ENCODE results near the gene JAKMIP1.

Gene JAKMIP1

DNA sequence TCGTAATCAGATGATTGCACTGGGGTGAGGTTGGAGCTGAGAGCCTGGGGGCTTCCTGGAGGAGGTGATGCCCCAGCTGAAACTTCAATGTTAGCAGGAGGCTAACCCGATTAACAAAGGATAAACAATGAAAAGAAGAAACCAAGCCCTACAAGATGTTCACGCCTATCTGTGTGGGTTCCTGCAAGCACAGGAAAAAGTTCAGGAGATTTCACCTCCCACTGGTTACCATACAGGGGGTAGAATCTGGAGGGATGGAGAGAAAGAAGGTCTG is 27.5 kb downstream of the JAKMIP1 start:
- no peak overlapping the region for H3K4me3 ChIP-seq (ENCODE audit: low read length)
- no peak for DNase-seq
- H3K9me2 ChIP-seq (replicated peaks; ENCODE audit: insufficient read depth, low read length): no peaks in the 10 kb centered on the region
- H3K9me3 ChIP-seq (replicated peaks; ENCODE audit: insufficient read depth, low read length): no peaks in the 10 kb centered on the region
- peaks cover 22% of the 10 kb centered on the region for H3K4me1 ChIP-seq (ENCODE audit: low read length)
- H4K20me1 ChIP-seq (ENCODE audit: insufficient read depth, low read length): no peaks in the 10 kb centered on the region
- H3K27ac ChIP-seq (ENCODE audit: low read length): peak overlapping the region; percentile 34; the same call in 1 of the 2 replicates
- H2AFZ ChIP-seq (ENCODE audit: low read length): peak overlapping the region; percentile 10; the same call in 1 of the 2 replicates
- no peaks in the 10 kb centered on the region for H3K36me3 ChIP-seq (replicated peaks; ENCODE audit: insufficient read depth, low read length)
- H3K9ac ChIP-seq (ENCODE audit: low read length): no peak overlapping the region
- no peaks in the 10 kb centered on the region for H3K27me3 ChIP-seq (replicated peaks; ENCODE audit: insufficient read depth, low read length)
- H3K79me2 ChIP-seq (ENCODE audit: low read length): no peaks in the 10 kb centered on the region
- TF ChIP-seq EZH2phosphoT487 (IDR thresholded peaks at IDR 0.05; ENCODE audit: low read length): no peak
- no peak for TF ChIP-seq EZH2 (optimal IDR thresholded peaks at IDR 0.05; ENCODE audit: low read depth, low read length)
- TF ChIP-seq, protein P1, sequence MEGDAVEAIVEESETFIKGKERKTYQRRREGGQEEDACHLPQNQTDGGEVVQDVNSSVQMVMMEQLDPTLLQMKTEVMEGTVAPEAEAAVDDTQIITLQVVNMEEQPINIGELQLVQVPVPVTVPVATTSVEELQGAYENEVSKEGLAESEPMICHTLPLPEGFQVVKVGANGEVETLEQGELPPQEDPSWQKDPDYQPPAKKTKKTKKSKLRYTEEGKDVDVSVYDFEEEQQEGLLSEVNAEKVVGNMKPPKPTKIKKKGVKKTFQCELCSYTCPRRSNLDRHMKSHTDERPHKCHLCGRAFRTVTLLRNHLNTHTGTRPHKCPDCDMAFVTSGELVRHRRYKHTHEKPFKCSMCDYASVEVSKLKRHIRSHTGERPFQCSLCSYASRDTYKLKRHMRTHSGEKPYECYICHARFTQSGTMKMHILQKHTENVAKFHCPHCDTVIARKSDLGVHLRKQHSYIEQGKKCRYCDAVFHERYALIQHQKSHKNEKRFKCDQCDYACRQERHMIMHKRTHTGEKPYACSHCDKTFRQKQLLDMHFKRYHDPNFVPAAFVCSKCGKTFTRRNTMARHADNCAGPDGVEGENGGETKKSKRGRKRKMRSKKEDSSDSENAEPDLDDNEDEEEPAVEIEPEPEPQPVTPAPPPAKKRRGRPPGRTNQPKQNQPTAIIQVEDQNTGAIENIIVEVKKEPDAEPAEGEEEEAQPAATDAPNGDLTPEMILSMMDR (IDR thresholded peaks at IDR 0.05; ENCODE audit: low read length): no peak
- H3K4me2 ChIP-seq (ENCODE audit: low read depth, low read length): peak overlapping the region; percentile 56
- H3F3A ChIP-seq (ENCODE audit: insufficient read depth, low read length): no peaks in the 10 kb centered on the region

DNA sequence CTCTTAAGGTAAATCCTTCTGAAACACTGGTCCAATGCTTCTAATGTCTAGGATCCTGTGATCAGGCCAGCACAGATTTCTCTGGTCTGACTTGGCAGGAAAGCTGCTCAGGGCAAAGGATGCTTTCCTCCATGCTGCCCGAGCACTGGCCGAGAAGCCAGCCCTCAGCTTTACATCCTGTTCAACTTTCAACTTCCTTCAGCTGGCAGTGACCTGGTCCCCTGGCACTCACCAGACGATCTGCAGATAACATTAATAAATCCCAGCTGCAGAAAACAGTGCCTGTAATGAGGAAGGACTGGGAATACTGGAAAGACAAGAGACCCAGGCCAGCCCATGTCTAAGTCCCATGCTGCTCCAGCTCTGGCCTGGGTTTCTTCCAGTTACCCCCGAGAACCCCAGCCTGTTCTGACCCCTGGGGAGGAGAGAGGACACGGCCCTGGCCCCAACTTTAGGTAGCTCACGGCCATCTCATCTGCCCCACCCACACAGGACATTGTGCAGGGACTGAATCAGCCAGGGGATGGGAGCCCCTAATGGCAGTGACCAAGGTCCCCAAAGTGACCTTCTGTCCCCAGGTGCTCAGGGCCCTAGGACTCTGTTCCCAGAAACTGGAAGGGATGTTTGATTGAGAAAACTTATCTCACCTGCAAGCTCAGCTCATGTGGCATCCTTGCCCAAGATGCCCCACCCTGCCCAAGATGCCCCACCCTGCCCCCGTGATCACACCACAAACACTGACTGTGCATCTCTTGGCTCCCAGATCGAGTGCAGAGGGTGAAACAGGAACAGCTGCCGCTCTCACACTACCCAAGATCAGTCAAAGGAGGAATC is 28.0 kb downstream of the JAKMIP1 start:
- Histone ChIP-seq H3K9me3 (replicated peaks; ENCODE audit: insufficient read depth, low read length) (no peaks in the 10 kb centered on the region), H3K27ac (ENCODE audit: low read length) (peak overlapping the region; percentile 34; the same call in 1 of the 2 replicates), H2AFZ (ENCODE audit: low read length) (peak overlapping the region; percentile 10; the same call in 1 of the 2 replicates), H3K4me2 (ENCODE audit: low read depth, low read length) (peak overlapping the region; percentile 56), H4K20me1 (ENCODE audit: insufficient read depth, low read length) (no peaks in the 10 kb centered on the region), H3K27me3 (replicated peaks; ENCODE audit: insufficient read depth, low read length) (no peaks in the 10 kb centered on the region), H3F3A (ENCODE audit: insufficient read depth, low read length) (no peaks in the 10 kb centered on the region), H3K9me2 (replicated peaks; ENCODE audit: insufficient read depth, low read length) (no peaks in the 10 kb centered on the region), H3K9ac (ENCODE audit: low read length) (no peak overlapping the region), H3K4me1 (ENCODE audit: low read length) (peaks cover 24% of the 10 kb centered on the region), H3K4me3 (ENCODE audit: low read length) (no peak overlapping the region), H3K36me3 (replicated peaks; ENCODE audit: insufficient read depth, low read length) (no peaks in the 10 kb centered on the region), H3K79me2 (ENCODE audit: low read length) (no peaks in the 10 kb centered on the region)
- peak; percentile 73 for DNase-seq
- TF ChIP-seq, protein P1 (IDR thresholded peaks at IDR 0.05; ENCODE audit: low read length): no peak
- TF ChIP-seq EZH2phosphoT487 (IDR thresholded peaks at IDR 0.05; ENCODE audit: low read length) (no peak), EZH2 (optimal IDR thresholded peaks at IDR 0.05; ENCODE audit: low read depth, low read length) (no peak)

DNA sequence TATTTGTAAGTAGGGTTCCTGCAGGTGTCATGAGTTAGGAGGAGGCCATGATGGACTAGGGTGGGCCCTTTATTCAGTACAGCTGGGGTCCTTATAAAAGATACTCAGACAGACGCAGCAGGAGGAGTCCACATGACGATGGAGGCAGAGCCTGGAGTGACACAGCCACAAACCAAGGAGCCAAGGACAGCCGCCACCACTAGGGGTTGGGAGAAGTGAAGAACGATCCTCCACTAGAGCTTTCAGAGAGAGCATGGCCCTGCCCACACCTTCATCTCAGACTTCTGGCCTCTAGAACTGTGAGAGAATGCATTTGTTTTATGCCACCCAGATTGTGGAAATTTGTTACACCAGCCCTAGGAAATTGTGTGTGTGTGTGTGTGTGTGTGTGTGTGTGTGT is 31.1 kb downstream of the JAKMIP1 start:
- Histone ChIP-seq H3K9ac (ENCODE audit: low read length) (no peak overlapping the region), H3K4me1 (ENCODE audit: low read length) (peaks cover 28% of the 10 kb centered on the region), H3F3A (ENCODE audit: insufficient read depth, low read length) (no peaks in the 10 kb centered on the region), H3K9me2 (replicated peaks; ENCODE audit: insufficient read depth, low read length) (no peaks in the 10 kb centered on the region), H3K27ac (ENCODE audit: low read length) (no peak overlapping the region), H3K4me3 (ENCODE audit: low read length) (no peak overlapping the region), H3K9me3 (replicated peaks; ENCODE audit: insufficient read depth, low read length) (no peaks in the 10 kb centered on the region), H2AFZ (ENCODE audit: low read length) (no peak overlapping the region), H3K4me2 (ENCODE audit: low read depth, low read length) (no peak overlapping the region), H3K27me3 (replicated peaks; ENCODE audit: insufficient read depth, low read length) (no peaks in the 10 kb centered on the region), H3K79me2 (ENCODE audit: low read length) (no peaks in the 10 kb centered on the region), H4K20me1 (ENCODE audit: insufficient read depth, low read length) (no peaks in the 10 kb centered on the region), H3K36me3 (replicated peaks; ENCODE audit: insufficient read depth, low read length) (no peaks in the 10 kb centered on the region)
- DNase-seq: no peak
- TF ChIP-seq EZH2phosphoT487 (IDR thresholded peaks at IDR 0.05; ENCODE audit: low read length) (no peak), EZH2 (optimal IDR thresholded peaks at IDR 0.05; ENCODE audit: low read depth, low read length) (no peak)
- TF ChIP-seq, protein P1 (IDR thresholded peaks at IDR 0.05; ENCODE audit: low read length): no peak

All from MM.1S (cell line).